HT-29 (cell line): ENCODE data around the gene RHBDD3. TPM values are rescaled to one million over a fixed set of nuclear protein-coding genes. Genes with fewer than 3 reads are reported as not detected.
"Not testable (repeated sequence)": the region's sequence is repeated elsewhere in the genome, so short reads cannot be mapped to it uniquely, and the experiment has no call there.

Experiments
- DNase-seq: peaks from one replicate; pipeline ENCODE4 v3.0.0-alpha.2; 2015; ENCODE audit warnings: low spot score
- total RNA-seq: library from RNA; depleted of rRNA; stranded (reverse); fragments of >200 nt; shearing (Covaris generic); gene quantifications from 2 replicates; pipeline ENCODE4 v1.2.3, GENCODE V29; 2014

The RHBDD3 gene
- total RNA-seq, 1 experiment from 2014 or later: 72.4 TPM

DNA sequence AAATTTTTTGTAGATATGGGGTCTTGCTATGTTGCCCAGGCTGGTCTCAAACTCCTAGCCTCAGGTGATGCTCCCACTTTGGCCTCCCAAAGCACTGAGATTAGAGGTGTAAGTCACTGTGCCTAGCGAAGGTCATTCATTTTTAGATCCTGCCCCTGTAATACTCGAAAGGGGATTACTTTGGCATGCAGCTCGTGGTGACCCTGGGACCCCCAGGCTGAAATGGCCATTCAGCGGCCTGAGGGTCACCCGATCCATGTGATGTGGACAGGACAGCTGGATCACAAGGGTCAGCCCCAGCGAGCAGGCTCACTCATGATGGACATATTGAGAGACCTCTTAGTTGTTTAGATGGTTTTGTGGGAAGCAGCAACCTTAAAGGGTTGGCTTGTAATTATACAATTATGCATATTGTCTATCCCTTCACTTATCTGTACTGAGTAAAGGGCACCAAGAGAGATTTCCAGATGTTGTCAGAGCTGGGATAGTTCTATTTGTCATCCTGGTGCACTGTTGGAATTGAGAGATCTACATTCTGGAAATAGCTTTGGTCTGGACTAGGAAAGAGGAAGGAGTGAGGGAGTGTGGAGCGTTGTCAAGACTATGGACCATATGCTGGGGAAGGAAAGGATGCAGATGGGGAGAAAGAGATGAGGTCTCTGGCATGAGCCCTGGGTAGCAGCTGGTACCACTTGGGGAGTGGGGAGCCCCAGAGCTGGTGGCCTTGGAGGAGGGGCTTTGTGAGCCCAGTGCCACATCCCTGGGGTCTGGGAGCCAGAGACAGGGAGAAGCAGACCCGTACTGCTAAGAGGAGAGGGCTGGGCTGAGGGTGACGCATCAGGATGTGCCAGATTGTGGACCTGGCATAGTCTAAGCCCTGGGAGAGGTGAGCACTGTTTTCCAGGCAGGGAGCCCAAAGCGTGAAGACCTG, 15.5 kb downstream of the RHBDD3 start:
- no peak for DNase-seq

DNA sequence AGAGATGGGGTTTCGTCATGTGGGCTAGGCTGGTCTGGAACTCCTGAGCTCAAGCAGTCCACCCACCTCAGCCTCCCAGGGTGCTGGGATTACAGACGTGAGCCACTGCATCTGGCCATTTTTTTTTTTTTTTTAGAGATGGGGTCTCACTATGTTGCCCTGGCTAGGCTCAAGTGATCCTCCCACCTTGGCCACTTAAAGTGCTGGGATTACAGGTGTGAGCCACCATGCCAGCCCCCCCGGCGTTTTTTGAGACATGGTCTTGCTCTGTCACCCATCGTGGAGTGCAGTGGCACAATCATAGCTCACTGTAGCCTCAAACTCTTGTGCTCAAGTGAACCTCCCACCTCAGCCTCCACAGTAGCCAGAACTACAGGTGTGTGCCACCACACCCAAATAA, 16.5 kb downstream of the RHBDD3 start:
- no peak for DNase-seq

DNA sequence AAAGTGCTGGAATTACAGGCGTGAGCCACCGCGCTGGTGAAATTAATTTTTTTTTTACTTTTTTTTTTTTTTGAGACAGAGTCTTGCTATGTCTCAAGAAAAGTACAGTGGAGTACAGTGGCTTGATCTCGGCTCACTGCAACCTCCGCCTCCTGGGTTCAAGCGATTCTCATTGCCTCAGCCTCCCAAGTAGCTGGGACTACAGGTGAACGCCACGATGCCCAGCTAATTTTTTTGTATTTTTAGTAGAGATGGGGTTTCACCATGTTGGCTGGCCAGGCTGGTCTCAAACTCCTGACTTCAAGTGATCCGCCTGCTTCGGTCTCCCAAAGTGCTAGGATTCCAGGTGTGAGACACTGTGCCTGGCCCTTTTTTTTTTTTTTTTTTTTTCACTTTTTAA, 19.9 kb downstream of the RHBDD3 start:
- DNase-seq: not testable (repeated sequence)

DNA sequence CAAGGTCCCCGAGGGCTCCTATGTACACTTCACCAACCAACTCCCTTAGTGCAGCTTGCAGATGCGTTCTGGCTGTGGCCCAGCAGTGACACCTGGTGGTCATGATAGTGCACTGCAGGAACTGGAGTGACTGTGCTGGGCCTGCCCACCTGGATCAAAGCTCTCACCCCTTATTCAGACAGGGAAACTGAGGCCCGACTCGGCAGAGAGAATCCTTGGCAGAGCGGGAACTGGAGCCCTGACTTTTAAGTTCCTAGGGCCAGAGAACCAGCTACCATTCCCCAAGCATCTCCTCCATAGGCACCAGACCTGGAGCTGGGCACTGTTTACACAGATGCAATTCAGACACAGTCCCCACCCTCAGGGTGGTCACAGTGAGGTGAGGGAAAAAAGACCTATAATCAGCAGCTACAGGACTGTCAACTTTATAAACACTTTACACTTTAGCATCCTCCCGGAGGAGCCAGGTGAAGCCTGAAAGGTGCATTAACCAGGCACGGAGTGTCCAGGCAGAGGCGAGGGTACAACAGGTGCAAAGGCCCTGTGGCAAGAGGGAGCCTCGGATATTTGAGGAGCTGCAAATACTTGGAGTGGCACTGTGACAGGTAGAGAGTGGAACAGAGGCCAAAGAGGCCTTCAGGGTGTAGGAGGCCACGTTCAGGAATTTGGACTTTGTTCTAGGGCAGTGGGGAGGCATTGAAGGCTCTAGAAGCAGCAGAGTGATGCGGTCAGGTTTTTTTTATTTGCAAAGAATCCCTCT, 22.0 kb downstream of the RHBDD3 start:
- DNase-seq: peak; percentile 78

DNA sequence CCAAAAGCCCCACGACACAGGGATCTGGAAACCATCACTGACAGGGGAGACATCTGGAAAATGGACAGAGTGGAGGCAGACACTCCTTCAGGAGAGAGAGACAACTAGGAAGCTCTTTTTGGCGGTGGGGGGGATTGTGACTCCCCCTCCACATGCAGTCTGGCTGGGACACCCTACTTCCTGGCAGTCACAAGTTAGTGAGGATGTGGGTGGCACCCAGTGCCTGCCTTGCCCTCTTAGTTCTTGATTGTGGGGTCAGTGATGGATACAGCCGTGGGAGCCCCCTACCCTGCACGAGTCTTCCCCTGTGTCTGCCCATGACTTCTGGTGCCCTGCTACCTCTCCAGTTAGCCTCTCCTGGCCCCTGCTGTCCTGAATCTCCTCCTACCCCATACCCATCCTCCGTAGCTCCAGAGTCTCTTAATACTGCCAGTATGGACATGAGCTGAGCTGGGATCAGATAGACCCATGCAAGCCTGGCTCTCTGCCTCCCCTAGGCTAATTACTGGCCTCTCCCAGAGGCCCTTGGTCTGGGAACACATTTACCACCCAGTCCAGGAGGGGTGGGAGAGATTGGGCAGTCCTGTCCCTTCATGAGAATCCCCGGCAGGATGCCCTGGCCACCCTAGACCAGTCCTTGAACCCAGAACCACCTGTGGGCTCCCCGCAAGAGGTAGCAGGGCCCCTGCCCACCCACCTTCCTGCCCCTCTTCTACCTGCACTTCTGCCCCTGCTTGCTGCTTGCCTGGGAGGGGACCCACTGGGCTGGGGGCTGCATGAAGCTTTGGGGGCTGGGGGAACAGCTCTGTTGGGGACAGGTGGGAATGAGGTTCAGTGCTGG, 22.8 kb downstream of the RHBDD3 start:
- DNase-seq: no peak

DNA sequence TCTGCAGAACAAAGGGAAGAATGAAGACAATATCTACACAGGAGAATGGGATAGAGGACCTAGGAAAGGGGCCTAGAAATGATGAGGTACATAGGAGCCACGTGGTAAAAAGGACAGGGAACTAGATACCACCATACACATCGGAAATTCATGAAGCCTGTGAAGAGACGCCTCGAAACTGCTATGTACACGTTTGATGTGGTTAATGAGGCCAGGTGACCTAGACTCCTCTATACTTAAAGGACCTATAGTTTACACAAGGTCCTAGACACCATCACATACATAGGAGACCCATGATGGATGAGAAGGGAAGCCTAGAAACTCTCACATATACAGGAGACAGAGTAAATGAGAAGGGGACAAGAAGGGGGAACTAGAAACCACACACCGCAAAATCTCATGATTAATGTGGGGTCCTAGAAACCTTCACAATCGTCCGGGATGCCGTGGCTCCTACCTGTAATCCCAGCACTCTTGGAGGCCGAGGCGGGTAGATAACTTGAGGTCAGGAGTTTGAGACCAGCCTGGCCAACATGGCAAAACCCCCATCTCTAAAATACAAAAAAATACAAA, 23.8 kb downstream of the RHBDD3 start:
- DNase-seq: no peak

DNA sequence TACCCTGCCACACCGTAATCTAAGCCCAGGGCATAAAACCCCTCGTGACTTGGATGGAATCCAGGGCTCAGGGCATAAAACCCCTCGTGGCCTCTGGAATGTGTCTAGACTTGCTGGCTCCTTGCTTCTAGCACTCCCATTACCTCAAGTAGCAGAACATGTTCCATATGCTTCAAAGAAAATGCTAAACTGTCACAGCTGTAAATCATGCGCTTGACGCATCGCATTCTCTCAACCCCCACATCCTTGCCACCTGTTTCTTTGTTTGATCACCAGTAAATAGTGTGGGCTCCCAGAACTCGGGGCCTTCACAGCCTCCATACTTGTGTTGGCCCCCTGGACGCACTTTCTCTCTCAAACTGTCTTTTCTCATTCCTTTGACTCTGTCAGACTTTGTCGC, 27.3 kb downstream of the RHBDD3 start:
- DNase-seq: not testable (repeated sequence)

DNA sequence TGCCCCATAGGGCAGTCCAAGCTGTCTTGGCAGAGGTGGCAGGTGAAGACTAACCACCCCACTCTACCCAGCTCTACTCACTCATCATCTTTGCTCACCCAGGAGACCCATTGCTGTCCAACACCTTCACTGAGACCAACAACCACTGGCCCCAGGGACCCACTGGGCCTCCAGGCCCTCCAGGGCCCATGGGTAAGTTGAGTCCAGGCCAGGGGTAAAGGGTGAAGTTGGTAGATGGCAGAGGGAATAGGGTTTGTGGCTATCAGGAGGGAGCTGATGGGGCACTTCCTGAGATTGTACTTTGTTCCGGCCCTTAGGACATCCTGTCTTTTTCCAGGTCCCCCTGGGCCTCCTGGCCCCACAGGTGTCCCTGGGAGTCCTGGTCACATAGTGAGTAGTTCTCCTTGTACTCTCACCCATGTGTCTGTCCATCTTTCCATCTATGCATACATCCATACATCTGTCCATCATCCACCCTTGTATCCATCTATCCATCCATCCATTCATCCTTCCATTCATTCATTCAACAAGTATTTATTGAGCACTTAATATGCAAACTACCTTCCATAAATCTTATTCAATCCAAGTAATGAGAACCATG, 34.4 kb downstream of the RHBDD3 start:
- no peak for DNase-seq

DNA sequence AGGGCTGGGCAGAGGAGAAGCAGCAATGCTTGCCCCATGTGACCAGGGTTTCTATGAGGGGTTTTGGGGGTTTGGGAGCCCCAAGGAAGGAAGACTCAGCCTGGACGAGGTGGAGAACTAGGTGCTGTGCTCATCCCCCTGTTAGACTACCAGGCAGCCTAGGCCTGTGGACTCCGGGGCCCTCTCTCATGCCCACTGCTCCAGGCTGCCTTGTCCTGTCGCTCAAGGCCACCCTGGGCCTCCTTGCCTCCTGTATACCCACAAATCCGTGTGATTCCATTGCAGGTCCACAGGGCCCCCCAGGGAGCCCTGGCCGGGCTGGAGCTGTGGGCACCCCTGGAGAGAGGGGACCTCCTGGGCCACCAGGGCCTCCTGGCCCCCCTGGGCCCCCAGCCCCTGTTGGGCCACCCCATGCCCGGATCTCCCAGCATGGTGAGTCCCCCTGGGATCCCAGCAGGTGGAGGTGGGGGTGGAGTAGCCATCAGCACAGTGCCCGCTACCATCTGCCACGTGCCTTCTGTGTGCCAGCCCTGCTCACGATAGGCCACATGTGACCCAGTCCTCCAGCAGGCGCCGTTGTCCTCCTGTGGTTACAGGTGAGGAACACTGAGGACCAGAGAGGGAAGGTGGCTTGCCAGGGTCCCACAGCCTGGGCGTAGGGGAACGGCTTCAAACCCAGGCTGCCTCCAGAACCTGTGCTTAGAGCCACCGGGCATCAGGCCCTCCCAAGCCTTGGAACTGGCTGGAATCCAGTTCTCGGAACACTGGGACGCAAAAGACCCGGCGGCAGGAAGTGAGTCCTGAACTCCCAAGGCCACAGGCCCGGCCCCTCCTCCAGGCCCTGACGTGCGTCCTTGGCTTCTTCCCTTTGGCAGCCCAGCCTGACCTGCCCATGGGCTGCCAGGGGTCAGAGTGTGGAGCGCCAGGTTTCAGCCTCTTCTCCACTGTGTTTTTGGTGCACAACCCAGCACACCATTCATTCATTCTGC, 35.5 kb downstream of the RHBDD3 start:
- DNase-seq: no peak

DNA sequence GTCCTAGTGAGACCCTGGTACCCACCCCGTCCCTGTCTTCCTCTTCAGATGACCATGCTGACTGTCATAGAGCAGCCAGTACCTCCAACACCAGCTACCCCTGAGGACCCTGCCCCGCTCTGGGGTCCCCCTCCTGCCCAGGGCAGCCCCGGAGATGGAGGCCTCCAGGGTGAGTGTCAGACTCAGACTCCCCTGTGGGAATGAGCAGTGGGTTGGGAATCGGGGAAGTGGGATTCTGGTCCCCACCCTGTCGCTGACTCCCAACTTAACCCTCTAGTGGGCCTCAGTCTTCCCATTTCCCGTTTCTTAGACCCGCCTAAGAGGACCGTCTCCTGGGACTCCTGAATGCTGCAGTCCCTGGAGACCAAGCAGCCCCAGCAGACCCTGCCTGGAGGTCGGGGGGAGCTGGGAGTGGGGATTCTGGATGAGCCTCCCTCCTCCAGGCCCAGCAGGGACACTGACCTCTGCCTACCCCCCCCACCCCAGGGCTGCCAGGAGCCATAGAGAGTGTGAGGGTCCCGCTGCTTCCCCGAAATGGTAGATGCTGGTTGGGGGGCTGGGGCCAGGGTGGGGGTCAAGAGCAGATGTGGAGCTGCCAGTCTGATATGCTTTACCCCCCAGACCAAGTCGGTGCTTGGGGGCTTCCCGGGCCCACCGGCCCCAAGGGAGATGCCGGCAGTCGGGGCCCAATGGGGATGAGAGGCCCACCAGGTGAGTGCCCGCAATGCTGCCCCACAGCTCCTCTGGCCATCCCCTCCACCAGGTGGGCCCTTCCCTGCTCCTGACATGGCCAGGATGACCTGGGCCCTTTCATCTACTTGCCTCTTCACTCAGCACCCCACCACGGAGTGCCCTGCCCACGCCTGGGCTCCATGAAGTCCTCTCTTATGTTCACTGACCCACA, 36.6 kb downstream of the RHBDD3 start:
- no peak for DNase-seq

DNA sequence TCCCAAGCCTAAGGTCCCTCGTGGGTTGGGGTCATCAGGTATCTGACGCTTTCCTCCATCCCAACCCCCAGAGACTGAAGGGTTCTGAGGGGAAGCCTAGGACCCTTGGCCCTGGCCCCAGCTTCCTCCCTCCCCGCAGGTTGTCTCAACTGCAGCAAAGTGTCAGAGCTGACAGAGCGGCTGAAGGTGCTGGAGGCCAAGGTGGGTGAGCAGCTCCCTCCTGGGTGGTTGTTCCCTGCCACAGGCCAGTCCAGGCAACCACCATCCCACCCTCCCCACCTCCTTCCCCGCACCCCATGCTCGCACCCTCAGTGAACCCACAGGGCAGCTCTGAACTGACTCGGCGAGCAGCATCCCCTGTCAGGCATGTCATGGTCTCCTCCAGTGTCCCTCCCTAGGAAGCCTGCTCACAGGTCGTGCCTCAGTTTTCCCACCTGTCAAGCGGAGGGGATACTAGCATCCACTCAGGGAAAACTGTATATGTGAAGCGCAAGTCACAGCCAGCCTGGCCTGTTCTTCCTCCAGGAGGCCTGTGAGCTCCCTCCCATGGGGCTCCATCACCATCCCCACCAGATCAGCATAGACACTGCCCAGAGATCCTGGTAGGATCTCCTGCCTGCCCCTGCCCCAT, 41.3 kb downstream of the RHBDD3 start:
- no peak for DNase-seq

DNA sequence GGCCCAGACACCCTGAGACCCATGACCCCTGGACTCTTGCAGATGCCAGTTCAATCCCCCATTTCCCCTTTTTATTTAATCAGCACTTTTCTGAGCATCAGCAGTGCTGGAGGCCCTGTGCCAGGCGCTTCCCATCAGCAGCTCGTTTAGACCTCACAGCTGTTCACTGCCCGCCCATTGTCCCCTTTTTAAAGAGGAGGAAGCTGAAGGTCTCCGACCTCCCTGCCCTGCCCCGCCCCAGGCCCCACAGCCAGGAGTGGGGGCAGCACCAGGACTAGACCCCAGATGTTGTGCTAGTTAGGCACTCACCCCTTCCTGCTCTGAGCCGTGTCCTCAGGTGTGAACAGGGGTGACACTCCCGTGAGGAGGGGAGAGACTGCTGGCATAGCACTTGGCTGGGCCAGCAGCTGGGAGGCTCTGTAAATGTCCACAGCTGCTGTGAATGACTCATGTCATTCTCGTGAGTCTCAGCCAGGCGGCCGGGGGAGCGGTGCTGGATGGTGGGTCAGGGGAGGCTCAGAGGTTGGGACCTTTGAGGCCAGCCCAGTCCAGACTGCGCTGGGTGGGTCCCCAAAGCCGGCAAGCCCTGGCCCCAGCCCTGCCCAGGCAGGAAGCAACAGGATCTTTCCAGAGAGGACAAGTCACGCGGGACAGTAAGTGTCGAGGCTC, 42.2 kb downstream of the RHBDD3 start:
- no peak for DNase-seq

DNA sequence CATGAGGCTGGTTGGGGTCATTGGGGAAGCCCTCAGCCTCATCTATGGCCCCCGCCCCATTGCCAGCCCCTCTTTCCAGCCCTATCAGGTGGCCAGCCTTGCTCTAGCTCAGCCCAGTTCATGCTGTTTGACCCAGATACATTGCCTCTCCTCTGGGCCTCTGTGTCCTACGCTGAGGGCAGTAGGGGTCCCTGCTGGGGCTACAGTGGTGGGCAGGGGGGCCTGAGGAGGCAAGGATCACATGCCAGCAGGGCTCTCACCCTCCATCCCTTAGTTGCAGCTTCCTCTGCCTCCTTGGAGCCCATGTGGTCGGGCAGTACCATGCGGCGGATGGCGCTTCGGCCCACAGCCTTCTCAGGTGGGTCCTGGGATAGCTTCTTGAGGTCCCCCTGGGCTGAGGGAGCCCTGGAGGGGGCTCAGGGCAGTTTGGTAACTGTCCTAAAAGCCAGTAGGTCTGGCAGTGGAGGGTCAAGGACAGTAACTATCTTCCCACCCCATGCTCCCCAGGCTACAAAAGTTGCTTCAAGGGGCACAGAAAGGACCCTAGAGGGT, 42.8 kb downstream of the RHBDD3 start:
- no peak for DNase-seq

DNA sequence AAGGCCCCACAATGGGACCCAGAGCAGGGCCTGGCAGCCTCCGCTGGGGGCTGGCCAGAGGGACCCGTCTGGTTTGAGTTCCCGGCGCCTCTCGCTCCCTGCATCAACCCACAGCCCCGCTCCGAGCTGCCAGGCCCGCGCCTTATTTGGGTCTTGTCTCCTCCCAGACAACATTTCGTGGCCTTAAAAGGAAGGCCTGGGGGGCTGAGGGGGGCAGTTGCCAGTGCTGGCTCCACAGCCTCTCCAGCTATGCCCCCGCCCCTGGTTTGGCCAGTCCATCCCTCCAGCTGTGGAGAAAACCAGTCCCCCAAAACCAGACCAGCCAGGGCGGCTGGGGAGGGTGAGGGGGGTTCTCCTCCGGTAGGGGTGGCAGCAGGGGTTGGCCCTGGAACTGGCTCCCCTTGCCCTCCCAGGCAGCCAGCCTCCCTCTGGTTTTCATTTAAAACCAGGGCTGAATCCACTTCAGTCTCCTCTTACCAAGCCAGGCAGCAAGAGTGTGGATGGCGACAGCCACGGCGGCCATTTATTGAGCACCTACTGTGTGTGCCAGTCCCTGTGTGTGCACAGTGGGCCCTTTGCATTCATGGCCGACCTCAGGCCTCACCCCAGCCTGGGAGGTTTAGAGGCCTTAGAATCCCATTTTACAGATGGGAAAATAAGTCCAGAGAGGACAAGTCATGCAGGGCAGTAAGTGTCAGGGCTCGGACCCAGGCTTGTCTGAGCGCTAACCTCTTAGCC, 43.5 kb downstream of the RHBDD3 start:
- no peak for DNase-seq

DNA sequence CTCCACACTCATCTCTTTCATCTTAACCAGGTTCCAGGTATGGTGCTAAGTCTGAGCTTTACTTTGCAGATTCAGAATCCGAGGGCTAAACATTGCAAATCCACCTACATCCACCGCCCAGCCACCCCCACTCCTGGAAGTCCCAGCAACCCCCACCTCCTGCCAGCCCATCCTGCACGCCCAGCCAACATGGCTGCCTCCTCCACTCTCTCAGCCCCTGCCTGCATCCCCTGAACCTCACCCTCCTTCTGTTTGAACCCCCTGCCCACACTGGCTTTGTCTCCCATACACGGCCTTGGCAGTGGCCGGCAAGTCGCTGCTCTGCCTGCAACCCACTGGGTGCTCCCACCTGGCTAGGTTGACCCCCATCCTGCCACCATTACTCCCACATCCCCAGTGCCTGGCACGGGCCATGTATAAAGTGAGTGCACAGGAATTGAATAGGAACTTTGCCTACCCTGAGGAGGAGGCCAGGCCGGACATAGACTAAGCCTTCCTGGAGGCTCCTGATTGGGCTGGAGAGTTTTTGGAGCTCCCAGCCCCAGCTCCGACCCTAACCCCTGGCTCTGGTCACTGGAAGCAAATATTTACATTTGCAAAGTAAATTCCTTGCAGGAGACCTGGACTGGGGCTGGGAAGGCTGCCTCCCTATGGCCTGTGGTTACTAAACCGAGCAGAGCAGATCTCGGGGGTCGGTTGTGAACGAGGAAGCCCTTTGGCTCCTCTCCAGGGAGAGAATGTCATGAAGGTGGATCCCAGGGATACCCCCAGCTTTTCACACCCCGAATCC, 47.7 kb downstream of the RHBDD3 start:
- no peak for DNase-seq

DNA sequence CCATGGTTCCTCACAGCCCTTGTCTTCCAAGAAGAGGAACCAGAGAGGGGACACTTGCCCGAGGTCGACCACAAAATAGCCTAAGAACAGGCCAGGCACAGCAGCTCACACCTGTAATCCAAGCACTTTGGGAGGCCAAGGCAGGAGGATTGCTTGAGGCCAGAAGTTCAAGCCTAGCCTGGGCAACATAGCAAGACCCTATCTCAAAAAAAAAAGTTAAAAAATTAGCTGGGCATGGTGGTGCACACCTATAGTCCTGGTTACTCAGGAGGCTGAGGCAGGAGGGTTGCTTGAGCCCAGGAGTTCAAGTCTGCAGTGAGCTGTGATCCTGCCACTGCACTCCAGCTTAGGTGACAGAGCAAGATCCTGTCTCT, 48.4 kb downstream of the RHBDD3 start:
- DNase-seq: not testable (repeated sequence)
